ENCODE data around the gene ALOX15. TPM values are rescaled to one million over a fixed set of nuclear protein-coding genes. Genes with fewer than 3 reads are reported as not detected.

The ALOX15 gene
- total RNA-seq, 1 experiment from 2014 or later = 0.31 TPM

- Histone ChIP-seq H3K27me3 (ENCODE audit: insufficient read depth, low read length) (no peaks in the 10 kb centered on the region), H3K9me3 (ENCODE audit: control insufficient read depth, low read depth, low read length) (no peaks in the 10 kb centered on the region), H3K23ac (ENCODE audit: insufficient read length, low read depth, low read length) (no peak overlapping the region), H3K27ac (ENCODE audit: insufficient read length, low read depth, low read length) (no peak overlapping the region), H2AK5ac (ENCODE audit: insufficient read length, low read length) (no peak overlapping the region), H3K9ac (ENCODE audit: extremely low read depth, insufficient read length, low read length) (no peak overlapping the region), H2AFZ (ENCODE audit: low read length) (no peak overlapping the region), H4K91ac (ENCODE audit: insufficient read length, low read depth, low read length) (no peak overlapping the region), H3K56ac (ENCODE audit: insufficient read length, low read depth, low read length) (no peak overlapping the region), H3K18ac (ENCODE audit: insufficient read length, low read depth, low read length) (no peak overlapping the region), H4K20me1 (ENCODE audit: control insufficient read depth, insufficient read depth, insufficient read length) (no peaks in the 10 kb centered on the region), H2BK5ac (ENCODE audit: insufficient read length, low read length) (no peak overlapping the region), H3K14ac (ENCODE audit: insufficient read depth, low read length) (no peak overlapping the region), H4K8ac (replicated peaks; ENCODE audit: insufficient read length, low read depth, low read length) (no peak overlapping the region), H3K4ac (ENCODE audit: low read depth, low read length) (no peak overlapping the region), H3K79me1 (ENCODE audit: insufficient read depth, low read depth, low read length, poor library complexity, severe bottlenecking) (no peaks in the 10 kb centered on the region), H2BK20ac (ENCODE audit: low read depth, low read length, poor library complexity, severe bottlenecking) (no peak overlapping the region), H3K79me2 (ENCODE audit: insufficient read depth, low read length) (no peaks in the 10 kb centered on the region), H3K23me2 (ENCODE audit: insufficient read length, low read depth, low read length, poor library complexity, severe bottlenecking) (no peaks in the 10 kb centered on the region), H2BK15ac (ENCODE audit: low read depth, low read length) (no peak overlapping the region), H2BK12ac (ENCODE audit: insufficient read length, low read depth, low read length) (no peak overlapping the region), H3T11ph (ENCODE audit: low read length) (no peak overlapping the region), H3K4me1 (ENCODE audit: insufficient read depth, low read length) (peaks cover 3% of the 10 kb centered on the region; the same call in 1 of the 2 replicates), H4K5ac (ENCODE audit: insufficient read length, low read depth, low read length) (no peak overlapping the region), H3K4me2 (ENCODE audit: insufficient read depth, insufficient read length, low read length) (no peak overlapping the region), H2BK120ac (ENCODE audit: low read depth, low read length, poor library complexity, severe bottlenecking) (no peak overlapping the region)
- Mint-ChIP-seq H3K9me3 (no peaks in the 10 kb centered on the region; a peak in 1 of 5 replicates), H3K4me1 (peaks cover 31 to 49% of the 10 kb centered on the region in 2 experiments), H3K4me3 (no peak overlapping the region; a peak in 1 of 5 replicates), H3K36me3 (ENCODE audit: insufficient read depth in 1 of 3, low read depth in 3 of 3) (no peaks in the 10 kb centered on the region), H3K27me3 (ENCODE audit: low read depth) (peaks cover 7% of the 10 kb centered on the region), H3K27ac (peak overlapping the region in 2 of 3 experiments; percentile 31 to 78; a peak in 3 of 7 replicates)
- no peak for DNase-seq
- no CpG with 5 or more reads among the region's 18 CpGs for WGBS (ENCODE audit: extremely low coverage, insufficient read length, low lambda C conversion rate)
- TF ChIP-seq, protein P1, sequence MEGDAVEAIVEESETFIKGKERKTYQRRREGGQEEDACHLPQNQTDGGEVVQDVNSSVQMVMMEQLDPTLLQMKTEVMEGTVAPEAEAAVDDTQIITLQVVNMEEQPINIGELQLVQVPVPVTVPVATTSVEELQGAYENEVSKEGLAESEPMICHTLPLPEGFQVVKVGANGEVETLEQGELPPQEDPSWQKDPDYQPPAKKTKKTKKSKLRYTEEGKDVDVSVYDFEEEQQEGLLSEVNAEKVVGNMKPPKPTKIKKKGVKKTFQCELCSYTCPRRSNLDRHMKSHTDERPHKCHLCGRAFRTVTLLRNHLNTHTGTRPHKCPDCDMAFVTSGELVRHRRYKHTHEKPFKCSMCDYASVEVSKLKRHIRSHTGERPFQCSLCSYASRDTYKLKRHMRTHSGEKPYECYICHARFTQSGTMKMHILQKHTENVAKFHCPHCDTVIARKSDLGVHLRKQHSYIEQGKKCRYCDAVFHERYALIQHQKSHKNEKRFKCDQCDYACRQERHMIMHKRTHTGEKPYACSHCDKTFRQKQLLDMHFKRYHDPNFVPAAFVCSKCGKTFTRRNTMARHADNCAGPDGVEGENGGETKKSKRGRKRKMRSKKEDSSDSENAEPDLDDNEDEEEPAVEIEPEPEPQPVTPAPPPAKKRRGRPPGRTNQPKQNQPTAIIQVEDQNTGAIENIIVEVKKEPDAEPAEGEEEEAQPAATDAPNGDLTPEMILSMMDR (conservative IDR thresholded peaks at IDR 0.05) = no peak
Measured at GRCh38 chr17:4604111-4604644, 37.3 kb downstream of the ALOX15 start.
